ENCODE data around the gene IGF2.

The IGF2 gene

GRCh38 chr11:2092464-2092910, 46.7 kb downstream of the IGF2 start:
- DNase-seq (ENCODE audit: low read depth in 2 of 2): no peak

GRCh38 chr11:2091786-2092463, 47.3 kb downstream of the IGF2 start:
- no peak for DNase-seq (ENCODE audit: low read depth in 2 of 2)

DNA sequence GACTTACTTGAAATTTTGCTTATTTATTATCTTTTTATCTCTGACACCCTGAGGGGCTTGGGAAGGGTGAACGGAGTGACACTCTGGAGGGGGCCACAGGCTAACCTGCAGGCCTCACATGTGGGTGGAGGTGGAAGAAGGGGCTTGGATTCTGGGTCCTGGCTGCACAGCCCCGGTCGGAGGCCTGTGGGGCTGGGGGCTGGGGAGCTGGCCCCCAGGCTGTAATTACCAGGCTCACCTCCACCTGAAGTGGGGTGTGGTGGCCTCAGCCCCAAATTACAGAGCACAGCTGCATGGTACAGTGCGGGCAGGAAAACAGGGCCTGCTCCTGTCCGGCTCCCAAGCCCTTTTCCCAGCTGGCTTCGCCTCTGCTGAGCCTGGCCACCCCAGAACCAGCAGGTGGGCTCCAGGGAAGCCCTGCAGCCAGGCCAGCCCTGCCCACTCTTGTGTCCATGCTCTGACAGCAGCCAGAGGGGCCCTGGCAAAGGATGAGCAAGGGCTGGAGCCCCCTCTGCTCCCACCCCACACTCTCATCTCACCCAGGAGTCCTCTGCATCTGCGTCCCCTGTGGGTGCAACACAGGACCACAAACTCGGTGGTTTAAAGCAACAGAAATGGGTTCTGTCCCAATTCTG, 48.0 kb downstream of the IGF2 start:
- no peak for DNase-seq (ENCODE audit: low read depth in 2 of 2)

GRCh38 chr11:2090172-2091111, 48.7 kb downstream of the IGF2 start:
- no peak for DNase-seq (ENCODE audit: low read depth in 2 of 2)

GRCh38 chr11:2089536-2090165, 49.5 kb downstream of the IGF2 start:
- DNase-seq (ENCODE audit: low read depth in 2 of 2): no peak

DNA sequence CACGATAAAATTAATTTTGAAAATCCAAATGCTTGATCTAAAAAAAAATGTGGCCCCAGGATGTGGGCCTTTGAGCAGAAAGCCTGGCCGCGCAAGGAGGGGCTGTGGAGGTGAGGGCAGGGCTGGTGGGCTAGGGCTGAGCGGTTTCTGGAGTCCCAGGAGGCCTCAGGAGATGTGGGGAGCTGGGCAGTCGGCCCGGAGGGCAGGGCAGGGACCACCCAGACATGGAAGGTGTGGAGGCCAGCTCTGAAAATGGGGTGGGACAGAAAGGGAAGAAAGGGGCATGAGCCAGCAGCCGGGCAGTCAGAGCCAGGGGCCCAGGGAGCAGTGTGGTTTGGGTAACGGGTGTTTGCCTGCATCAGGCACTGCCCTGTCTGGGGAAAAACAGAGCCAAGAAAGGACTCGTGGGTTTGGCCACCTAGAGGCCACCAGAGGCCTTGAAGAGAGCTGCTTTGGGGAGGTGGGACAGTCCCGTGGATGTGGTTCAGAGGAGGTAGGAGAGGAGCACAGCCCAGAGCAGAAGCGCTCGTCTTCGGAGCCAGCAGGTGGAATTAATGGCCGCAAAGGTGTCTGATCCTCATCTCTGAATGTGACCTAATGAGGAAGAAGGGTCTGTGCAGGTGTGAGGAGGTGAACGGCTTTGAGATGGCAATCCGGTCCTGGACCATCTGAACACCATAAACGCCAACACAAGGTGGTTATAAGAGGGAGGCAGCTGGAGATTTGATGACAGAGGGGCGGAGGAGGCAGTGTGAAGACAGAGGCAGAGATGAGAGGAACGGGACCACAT, 50.2 kb downstream of the IGF2 start:
- no peak for DNase-seq (ENCODE audit: low read depth in 2 of 2)

DNA sequence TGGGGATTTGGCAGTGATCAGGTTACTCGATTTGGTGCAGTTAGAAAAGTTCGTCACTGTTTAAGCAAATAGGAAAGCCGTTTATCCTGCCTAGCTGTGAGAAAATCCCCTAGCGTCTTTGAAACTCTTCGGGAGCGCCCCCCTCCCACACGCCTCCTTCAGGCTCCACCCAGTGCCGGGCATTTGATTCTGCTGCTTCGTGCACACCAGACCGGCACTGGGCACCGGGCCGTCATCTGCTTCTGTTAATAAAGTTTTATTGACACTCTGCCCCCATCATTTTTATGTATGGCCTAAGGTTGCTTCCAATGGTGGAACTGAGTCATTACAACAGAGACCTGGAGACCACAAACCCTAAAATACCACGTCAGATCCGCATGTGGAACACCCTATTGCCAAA, 50.9 kb downstream of the IGF2 start:
- no peak for DNase-seq (ENCODE audit: low read depth in 2 of 2)

DNA sequence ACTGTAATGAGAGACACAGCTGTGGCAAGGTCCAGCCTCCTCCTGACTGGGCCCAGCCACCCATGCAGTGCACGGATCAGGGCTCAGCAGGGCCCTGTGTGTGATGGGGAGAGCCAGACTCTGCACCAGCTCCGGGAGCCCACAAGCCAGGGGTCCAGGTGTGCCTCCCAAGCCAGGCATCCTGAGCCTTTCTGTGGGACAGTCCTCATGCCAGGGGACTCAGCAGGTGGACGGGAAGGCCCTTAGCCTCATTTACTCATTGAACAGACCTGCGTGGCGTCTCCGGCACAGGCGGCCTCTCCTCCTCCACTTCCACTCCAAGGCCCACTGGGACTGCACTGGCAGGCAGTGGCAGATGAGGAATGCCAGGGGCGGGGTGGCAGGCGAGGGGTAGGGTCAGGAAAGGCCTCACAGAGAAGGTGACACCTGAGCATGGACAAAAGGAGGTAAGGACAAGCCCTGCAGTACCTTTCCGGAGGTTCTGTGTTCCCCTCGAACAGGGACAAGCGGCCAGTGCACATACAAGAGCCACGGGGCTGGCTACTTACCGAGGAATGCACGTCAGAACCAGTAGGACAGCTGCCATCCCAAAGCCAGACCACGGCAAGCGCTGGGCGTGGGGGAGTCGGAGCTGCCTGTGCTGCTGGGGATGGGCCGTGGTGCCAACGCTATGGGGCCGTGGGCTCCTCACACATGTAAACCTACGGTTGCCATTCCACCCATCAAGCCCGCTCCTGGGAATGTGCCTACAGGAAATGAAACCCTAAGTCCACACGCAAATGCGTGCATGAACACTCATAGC, 52.7 kb downstream of the IGF2 start:
- no peak for DNase-seq (ENCODE audit: low read depth in 2 of 2)

GRCh38 chr11:2085251-2086066, 53.7 kb downstream of the IGF2 start:
- DNase-seq (ENCODE audit: low read depth in 2 of 2): no peak

DNA sequence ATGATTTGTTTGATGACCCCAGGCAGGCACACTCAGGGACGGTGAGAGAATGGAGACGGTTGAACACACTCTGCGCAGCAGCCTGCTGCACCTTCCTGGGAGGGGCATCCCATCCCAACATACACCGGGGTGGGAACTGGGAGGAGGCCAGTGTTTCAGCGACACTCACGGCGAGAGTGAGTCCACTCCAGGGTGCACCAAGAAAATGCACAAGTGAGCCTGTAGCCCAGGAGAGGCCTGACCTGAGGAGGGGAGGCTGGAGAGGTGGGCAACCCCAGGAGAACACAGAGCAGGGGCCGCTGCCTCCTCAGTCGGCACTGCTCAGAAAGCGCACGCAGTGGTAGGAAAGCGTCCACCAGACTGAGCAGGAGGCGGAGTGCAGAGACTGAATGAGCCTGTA, 54.5 kb downstream of the IGF2 start:
- no peak for DNase-seq (ENCODE audit: low read depth in 2 of 2)

All from stimulated activated CD8-positive, alpha-beta memory T cell treated with anti-CD3 and anti-CD28 coated beads, Interleukin-7, amount 100 ng/mL, for 1 hour (primary cell).